ENCODE results near the gene BHLHA15.
"Not testable (repeated sequence)": the region's sequence is repeated elsewhere in the genome, so short reads cannot be mapped to it uniquely, and the experiment has no call there.

BHLHA15 gene

GRCh38 chr7:98211676-98212531 lies 665 bp downstream of the BHLHA15 start:
- DNase-seq = no peak

DNA sequence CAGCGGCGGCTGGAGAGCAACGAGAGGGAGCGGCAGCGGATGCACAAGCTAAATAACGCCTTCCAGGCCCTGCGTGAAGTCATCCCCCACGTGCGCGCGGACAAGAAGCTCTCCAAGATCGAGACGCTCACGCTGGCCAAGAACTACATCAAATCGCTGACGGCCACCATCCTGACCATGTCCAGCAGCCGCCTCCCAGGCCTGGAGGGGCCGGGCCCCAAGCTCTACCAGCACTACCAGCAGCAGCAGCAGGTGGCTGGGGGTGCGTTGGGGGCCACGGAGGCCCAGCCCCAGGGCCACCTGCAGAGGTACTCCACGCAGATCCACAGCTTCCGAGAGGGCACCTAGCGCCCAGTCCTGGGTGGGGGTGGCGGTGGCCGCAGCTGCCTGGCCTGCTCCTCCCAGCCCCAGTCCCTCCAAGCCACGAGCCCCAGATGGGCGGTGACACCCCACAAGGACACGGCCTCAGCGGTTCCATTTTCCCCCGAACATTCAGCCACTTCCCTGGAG lies 1.3 kb downstream of the BHLHA15 start:
- DNase-seq = no peak

GRCh38 chr7:98213296-98213887 lies 2.2 kb downstream of the BHLHA15 start:
- no peak for DNase-seq

- no peak for DNase-seq
Measured at GRCh38 chr7:98213888-98214810, 2.9 kb downstream of the BHLHA15 start.

GRCh38 chr7:98214811-98215321 lies 3.6 kb downstream of the BHLHA15 start:
- no peak for DNase-seq

DNA sequence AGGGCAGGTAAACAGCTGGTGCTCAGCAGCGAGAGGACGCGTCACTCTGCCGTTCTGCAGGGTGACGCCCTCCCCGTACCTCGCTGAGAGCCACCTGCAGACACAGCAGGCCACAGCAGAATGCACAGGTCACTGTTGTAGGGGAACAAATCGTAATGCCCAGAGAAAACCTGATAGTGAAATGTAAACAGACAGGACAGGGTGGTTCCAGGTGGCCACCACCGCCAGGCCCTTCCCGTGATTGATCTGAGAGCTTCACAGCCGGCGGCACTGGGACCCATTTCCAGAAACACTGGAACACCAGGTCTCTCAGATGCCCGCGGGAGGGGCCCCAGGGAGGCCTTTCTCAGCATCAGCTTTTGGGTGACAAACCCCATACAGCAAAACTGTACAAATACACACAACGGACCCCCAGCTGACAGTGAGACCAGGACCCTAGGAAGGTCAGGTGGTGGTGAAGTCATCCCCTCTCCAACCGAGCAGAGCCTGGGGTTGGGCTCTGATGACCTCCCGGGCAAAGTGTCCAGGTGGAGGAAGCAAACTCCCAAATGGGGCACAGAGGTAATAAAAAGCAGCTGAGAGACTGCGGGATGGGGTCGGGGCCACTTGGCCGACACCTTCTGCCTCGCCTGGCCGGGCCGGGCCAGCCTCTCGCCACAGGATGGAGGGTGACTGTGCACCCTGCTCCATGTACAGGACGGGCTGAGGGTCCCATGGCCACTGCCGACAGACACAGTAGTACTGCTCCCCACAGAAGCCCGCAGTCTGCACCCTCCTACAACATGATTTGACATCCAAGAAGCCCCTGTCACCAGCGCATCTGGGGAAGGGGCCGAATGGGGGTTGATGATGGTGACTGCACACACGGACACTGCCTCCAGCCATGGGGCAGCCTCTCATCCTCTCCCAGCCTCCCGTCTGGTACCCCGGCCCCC lies 4.6 kb downstream of the BHLHA15 start:
- no peak for DNase-seq

DNA sequence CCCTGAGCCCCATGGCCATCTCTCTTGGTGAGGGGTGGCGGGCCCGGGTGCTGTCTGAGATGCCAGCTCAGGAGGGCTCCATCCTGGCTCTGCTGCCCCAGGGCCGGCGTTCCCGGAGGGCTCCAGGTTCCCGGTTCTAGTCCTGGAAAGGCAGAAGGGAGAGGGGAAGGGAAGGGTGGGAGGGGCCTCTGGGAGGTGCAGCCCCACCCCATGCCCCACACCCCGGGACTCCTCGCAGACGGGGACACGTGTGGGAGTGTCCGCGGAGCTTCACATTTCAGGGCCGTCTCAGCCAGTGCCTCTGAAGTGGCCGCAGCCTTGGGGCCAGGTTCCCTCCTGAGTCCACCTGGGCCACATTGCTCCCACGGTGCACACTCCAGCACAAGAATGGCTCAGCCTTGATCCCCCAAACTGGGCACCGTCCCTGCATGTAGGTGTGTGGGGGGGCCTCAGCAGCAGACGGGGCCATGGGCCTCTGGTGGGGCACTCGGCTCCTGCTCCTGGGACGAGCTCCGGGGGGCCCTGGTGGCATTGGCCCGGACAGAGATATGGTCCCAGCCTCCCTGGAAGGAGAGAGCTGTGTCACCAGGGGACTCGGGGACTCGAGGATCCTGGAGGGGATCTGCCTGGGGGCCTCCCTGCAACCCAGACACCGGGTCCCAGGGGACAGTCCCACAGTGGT lies 5.8 kb downstream of the BHLHA15 start:
- no peak for DNase-seq

GRCh38 chr7:98217623-98218582 lies 6.7 kb downstream of the BHLHA15 start:
- no peak for DNase-seq

DNA sequence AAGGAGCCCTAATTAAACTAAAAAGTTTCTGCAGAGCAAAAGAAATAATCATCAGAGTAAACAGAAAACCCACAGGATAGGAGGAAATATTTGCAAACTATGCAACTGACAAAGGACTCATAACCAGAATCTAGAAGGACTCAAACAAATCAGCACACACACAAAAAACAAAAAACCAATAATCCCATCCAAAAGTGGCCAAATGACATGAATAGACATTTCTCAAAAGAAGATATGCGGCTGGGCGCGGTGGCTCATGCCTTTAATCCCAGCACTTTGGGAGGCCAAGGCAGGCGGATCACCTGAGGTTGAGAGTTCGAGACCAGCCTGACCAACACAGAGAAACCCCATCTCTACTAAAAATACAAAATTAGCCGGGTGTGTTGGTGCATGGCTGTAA lies 8.1 kb downstream of the BHLHA15 start:
- DNase-seq = not testable (repeated sequence)

DNA sequence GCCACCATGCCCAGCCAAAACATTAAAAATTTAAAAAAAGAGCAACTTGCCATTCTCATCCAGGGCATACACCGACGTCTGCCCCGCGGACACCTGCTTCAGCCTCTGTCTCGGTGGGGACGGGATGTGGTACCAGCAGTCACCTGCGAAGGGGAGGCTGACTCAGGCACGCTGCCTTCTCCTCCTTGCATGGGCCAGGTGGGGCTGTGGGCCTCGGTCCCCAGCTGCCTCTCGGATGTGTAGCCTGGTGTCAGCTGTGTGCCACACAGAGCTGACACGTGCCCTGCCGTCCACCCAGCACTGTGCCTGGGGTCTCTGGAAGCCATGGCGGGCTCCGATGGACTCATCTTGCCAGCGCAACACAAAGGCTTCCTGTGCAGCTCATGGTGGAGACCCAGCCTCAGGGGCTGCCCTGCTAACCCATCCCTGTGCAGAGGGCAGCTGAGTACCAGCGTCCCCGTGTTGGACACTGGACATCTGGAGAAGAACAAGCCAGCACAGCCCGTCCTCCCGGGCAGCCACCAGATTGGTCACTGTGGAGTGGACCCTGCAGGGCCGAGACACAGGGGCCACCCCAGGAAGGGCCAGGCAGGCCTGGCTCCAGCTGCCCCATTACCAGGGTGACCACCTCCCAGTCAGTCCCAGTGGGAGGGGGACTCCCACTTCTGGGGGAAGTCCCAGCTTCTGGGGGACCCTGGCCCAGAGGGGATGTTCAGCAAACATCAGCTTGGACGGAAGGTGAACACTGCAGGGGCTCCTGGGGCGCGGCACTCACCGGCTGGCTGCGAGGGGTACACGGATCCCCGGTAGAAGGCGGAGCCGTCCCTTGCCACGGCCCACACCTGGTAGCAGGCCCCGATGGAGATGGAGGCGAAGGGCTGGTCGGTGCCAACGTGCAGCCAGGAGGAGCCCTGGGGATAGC lies 10.6 kb downstream of the BHLHA15 start:
- DNase-seq = no peak

DNA sequence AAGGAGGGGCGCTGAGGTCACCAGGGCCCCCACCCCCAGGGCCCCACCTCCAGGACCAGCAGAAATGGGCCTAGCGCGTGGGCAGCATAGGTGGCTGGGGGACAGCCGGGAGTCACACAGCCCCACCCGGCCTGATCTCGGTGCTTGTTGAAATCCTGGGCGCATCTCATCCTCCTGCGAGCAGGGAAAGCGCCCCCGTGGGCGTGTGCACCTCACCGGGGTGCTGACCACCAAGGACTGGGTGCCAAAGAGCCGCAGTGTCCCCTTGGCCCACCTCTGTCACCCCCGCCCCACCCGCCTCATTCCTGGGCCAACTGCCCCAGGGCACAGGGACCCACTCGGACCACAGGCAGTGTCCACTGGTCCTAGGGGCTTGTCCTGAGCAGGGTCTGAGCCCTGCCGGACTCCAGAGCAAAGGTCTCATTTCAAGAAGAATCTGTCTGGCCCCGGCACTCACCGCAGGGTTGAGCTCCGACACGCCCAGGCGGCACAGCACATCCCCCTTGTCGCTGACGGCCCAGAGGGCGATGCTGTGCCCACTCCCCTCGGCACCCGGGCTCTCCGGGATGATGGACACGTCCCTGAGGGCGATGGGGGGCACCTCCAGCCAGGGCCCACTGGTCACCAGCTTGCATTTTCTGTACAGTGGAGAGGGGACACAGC lies 11.4 kb downstream of the BHLHA15 start:
- DNase-seq = no peak

DNA sequence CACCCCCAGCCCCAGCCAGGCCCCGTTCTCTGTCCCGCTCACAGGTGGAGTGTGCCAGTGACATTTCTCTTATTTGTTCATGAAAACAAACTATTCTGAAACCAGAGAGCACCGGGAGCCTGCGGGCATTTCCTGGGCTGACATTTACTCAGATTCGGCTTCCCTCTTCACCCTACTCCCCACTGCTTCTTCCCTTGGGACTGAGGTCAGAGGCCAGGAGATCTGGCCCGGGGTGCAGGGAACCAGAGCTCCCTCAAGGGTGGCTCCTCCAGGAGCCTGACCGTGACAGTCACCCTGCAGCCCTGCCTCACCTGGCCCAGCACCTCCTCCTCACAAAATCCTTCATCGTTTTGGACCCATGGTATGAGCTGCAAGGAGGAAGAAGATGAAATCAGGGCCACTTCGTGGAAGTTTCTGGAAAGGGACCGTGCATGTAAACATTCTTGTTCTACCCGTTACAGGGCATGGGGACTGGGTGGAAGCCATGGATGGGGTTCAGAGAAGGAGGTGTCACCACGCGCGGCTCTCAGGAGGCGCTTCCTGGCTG lies 12.2 kb downstream of the BHLHA15 start:
- no peak for DNase-seq

GRCh38 chr7:98223898-98224700 lies 12.9 kb downstream of the BHLHA15 start:
- no peak for DNase-seq

GRCh38 chr7:98224701-98225181 lies 13.5 kb downstream of the BHLHA15 start:
- no peak for DNase-seq

DNA sequence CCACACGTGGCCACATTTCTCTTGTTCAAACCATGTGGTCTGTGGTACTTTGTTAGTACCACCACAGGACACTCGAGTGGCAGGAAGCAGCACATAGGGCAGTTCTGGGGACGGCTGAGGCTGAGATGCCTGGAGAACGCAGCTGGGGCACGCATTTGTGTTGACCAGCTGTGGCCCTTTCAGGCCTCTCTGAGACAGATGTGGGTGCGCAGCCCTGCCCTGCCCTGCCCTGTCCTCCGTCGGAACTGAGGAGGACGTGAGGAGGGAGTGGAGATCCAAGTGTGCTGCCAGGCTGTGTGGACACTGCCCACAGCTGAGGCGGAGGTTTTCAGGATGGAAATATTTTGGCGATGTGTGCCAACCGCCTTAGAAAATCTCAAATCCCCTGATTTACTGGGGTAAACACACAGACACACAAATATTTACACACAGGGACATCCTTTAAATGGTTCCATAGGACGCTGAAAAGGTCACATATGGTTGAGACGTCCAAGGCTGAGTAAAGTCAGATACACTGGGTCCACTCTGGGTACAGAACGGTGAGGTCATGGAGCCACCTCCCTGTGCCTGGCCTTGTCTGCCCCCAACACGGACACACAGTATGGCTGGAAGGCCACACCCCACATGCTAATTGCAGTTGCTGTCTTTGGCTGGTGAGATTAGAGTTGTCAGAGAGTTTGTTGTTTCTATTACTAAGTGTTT lies 14.8 kb downstream of the BHLHA15 start:
- no peak for DNase-seq

DNA sequence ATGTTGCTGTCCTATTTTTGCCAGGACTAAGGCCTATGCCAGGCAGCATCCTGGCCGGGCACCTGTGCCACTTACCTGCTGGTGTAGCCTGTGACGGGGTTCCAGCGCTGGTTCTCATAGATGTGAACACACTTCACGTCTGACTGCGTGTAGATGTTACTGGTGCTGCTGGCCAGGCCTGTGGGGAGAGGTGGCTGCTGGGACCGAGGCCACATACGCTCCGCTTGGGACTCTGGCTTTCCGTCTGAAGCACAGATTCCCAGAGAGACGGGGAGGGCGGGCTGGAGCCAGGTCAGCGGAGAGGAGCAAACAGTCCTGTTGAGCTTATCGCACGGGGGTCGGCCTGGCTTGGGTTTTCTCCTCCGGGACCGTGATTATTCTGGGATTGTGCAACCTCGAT lies 16.7 kb downstream of the BHLHA15 start:
- no peak for DNase-seq
